IPS-11a (cell line): ENCODE results near the gene OMG.
"Not testable (repeated sequence)": the region's sequence is repeated elsewhere in the genome, so short reads cannot be mapped to it uniquely, and the experiment has no call there.

Experiments used
- H3K4me3 ChIP-seq: one replicate; pipeline ENCODE4 v1.5.1; 2013; ENCODE audit warnings: low read depth, low read length, control low read depth

The OMG gene

GRCh38 chr17:31266042-31266441 is 31.0 kb downstream of the OMG start:
- H3K4me3 ChIP-seq = no peak overlapping the region

GRCh38 chr17:31262923-31263322 is 34.1 kb downstream of the OMG start:
- H3K4me3 ChIP-seq = not testable (repeated sequence)

GRCh38 chr17:31261601-31262000 is 35.4 kb downstream of the OMG start:
- no peak overlapping the region for H3K4me3 ChIP-seq

- H3K4me3 ChIP-seq = no peak overlapping the region
Measured at GRCh38 chr17:31260151-31260550, 36.9 kb downstream of the OMG start.

- no peak overlapping the region for H3K4me3 ChIP-seq
Measured at GRCh38 chr17:31256936-31257335, 40.1 kb downstream of the OMG start.

- no peak overlapping the region for H3K4me3 ChIP-seq
Measured at GRCh38 chr17:31254654-31255053, 42.4 kb downstream of the OMG start.

- H3K4me3 ChIP-seq = no peak overlapping the region
Measured at GRCh38 chr17:31252741-31253140, 44.3 kb downstream of the OMG start.

- no peak overlapping the region for H3K4me3 ChIP-seq
Measured at GRCh38 chr17:31251970-31252328, 45.1 kb downstream of the OMG start.

GRCh38 chr17:31251105-31251969 is 45.7 kb downstream of the OMG start:
- no peak overlapping the region for H3K4me3 ChIP-seq

- H3K4me3 ChIP-seq = no peak overlapping the region
Measured at GRCh38 chr17:31250229-31250628, 46.8 kb downstream of the OMG start.

- H3K4me3 ChIP-seq = no peak overlapping the region
Measured at GRCh38 chr17:31249835-31250141, 47.3 kb downstream of the OMG start.

GRCh38 chr17:31248986-31249834 is 47.8 kb downstream of the OMG start:
- H3K4me3 ChIP-seq = no peak overlapping the region
